ENCODE results near the gene CTSD. TPM values are rescaled to one million over a fixed set of nuclear protein-coding genes. Genes with fewer than 3 reads are reported as not detected.

CTSD gene
- total RNA-seq, 4 donors from 2014 or later, result 359 to 1,165 (median 624) TPM

GRCh38 chr11:1733716-1734640 is 29.7 kb downstream of the CTSD start:
- no peak for ATAC-seq (ENCODE audit: low FRiP score)
- no peak for TF ChIP-seq CTCF (IDR thresholded peaks at IDR 0.05)
- no peak for DNase-seq (ENCODE audit: low spot score)

GRCh38 chr11:1733009-1733715 is 30.6 kb downstream of the CTSD start:
- ATAC-seq (ENCODE audit: low FRiP score), result no peak
- DNase-seq (ENCODE audit: low spot score), result no peak
- TF ChIP-seq CTCF (IDR thresholded peaks at IDR 0.05), result no peak

GRCh38 chr11:1732418-1733008 is 31.2 kb downstream of the CTSD start:
- TF ChIP-seq CTCF (IDR thresholded peaks at IDR 0.05), result no peak
- ATAC-seq (ENCODE audit: low FRiP score), result no peak
- DNase-seq (ENCODE audit: low spot score), result no peak

- TF ChIP-seq CTCF (IDR thresholded peaks at IDR 0.05), result no peak
- ATAC-seq (ENCODE audit: low FRiP score), result no peak
- no peak for DNase-seq (ENCODE audit: low spot score)
Observed at GRCh38 chr11:1731451-1732059, 32.2 kb downstream of the CTSD start.

- TF ChIP-seq CTCF (IDR thresholded peaks at IDR 0.05), result no peak
- DNase-seq (ENCODE audit: low spot score) (no peak), ATAC-seq (ENCODE audit: low FRiP score) (no peak)
Observed at GRCh38 chr11:1730059-1730629, 33.6 kb downstream of the CTSD start.

- ATAC-seq (ENCODE audit: low FRiP score) (no peak), DNase-seq (ENCODE audit: low spot score) (no peak)
- no peak for TF ChIP-seq CTCF (IDR thresholded peaks at IDR 0.05)
Observed at GRCh38 chr11:1729692-1730011, 34.1 kb downstream of the CTSD start.

Data from omental fat pad (tissue), 4 donors.